Umbilical cord (tissue), 2 donors: ENCODE data around the gene TENT4B. TPM values are rescaled to one million over a fixed set of nuclear protein-coding genes. Genes with fewer than 3 reads are reported as not detected.

Experiments used
- DNase-seq: peaks from one replicate; pipeline ENCODE4 v3.0.0-alpha.2; 2015; ENCODE audit warnings: low spot score
- total RNA-seq: library from RNA; depleted of rRNA; stranded (reverse); fragments of >200 nt; gene quantifications from one replicate; pipeline ENCODE4 v1.2.3, GENCODE V29; 2014; ENCODE audit warnings: low replicate concordance; ENCODE audit not compliant: insufficient read depth

TENT4B gene
- total RNA-seq, 1 donor from 2014 or later, result 20.7 TPM

DNA sequence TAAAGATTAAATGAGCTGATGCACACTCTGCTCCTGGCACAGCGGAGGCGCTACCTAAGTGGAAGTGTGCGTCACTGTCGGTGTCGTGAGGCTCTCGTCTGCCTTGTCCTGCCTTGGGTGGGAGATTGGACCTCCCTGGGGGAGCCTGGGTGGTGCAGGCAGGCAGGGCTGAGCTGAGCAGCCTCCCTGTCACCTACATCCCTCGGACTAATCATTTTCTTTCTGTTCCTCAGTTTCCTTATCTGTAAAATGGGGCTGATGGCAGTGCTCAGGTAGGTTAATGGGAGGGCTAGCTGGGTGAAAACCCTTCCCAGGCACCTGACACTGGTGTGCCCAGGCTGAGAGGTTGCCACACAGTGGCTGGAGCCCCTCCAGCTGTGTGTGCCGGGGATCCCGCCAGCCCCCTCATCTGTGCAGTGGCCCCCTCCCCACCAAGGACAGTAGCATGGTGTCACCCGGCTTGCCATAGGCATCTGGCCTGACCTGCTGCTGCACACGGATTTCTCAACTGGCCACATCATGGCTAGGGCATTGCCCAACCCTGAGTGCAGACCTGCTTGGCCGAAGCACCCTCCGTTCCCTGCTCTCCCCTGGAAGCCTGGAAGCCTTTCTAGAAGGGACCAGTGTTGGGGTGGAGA is 117.5 kb downstream of the TENT4B start:
- no peak for DNase-seq

DNA sequence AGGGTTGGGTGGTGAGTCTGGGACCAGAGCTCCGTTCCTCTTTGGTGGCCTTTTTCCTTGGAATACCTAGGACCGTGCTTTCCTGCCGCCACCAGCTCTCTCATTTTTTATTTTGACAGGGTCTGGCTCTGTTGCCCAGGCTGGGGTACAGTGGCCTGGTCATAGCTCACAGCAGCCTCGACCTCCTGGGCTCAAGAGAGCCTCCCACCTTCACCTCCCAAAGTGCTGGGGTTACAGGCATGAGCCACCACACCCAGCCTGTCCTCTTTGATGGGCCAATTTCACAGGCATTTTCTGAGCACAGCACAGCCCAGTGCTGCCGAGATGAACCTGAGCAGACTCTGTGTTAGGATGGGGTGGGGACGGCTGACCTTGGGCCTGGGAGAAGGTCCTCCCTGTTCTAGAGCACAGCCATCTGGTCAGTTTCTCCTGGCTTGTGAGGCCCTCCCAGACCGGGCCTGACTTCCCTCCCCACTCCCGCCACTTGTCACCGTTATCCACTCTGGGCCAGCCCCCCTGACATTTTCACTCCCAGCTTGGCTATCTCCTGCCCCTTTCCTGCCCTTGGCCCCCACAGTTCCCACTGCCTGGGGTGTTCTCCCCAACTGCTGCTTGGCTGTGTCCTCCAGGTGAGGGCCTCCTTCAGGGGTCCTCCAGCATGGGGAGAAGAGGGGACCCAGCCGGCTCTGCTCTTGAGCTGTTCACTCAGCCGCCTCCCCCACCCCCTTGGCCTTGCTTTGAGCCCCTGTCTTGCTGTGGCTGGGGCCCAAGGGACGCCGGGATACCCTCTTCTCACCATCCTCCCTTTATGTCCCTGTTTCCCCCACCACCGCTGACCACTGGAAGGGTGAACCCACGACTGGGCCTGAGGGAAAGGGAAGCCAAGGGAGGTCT is 118.3 kb downstream of the TENT4B start:
- DNase-seq, result no peak

DNA sequence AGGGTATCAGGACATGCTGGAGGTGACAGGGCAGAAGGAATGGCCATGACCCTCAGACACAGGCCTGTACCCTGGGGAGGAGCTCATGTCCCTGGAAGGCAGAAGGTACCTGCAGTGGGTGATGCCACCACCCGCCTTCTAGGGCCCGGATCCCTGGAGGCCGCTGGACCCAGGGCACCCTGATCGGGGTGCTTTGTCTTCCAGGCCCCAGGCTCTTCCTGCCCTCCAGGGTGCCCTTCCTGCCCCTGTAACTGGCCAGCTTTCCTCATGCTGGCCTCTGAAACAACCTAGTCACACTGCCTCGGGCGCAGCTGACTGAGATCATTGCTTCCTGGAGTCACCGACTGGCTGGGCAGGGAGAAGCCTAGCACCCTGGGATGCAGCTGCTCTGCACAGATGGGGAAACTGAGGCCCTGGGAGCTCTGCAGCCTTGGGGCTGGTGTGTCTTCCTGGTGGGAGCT is 119.0 kb downstream of the TENT4B start:
- no peak for DNase-seq

DNA sequence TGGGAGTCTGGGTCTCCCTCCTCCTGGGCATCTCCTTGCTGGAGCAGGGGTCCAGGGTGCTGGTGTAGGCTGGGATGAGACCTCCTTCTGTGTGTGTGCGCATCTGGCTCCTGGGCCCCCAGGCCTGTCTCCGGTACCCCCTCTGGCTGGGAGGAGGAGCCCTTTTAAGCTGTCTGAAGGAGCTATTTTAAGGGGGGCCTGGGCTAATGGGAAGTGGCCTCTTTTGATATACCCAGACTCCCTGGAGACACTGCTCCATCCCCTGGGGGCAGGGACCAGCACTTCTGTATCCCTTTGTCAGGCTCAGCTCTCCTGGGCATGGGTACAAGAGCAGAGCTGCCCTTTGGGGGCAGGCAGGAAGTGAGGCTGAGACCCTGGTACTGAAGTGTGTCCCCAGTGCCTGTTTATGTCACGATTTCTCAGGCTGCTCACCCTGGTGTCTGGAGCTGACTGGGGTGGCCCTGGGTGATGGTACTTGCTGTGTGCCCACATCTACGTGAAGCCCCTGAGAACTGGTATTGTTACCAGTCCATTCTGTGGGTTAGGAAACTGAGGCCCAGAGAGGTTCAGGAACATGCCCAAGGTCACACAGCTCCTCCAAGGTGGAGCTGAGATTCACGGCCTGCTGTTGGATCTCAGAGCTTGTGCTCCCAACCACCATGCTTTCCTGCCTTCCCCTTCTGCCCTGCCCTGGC is 119.7 kb downstream of the TENT4B start:
- DNase-seq, result no peak

DNA sequence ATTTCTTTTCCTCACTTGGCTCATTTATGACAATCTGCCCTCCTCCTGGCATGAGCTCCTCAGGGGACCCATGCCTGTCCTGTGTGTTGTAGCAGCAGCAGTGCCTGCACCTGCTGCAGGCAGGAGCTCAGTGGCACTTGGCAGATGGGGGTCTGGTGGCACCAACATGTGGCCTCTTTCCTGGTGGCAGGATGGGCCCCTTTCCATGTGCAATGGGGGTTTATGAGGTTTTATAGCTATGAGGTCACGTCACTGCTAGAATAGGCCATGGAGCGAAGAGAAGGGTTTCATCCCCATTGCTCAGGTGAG is 120.2 kb downstream of the TENT4B start:
- no peak for DNase-seq

DNA sequence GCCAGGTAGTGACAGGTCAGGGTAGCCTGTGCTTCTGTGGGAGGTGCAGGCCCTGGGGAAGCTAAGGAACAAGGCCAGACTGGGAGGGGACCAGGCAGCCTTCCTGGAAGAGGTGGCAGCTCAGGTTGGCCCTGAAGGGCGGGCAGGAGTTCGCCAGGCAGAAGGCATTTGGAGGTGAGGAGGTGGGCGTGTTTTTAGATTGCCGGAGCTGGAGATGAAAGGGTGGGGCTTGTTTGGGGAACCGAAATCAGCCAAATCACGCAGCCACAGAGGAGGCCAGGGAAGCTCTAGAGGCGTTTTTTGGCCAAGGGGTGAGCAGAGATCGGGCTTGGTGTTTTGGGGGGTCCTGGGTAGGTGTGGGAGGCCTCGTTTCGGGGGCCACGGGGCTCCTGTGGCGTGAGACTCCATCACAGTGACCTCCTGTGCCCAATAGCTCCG is 120.8 kb downstream of the TENT4B start:
- no peak for DNase-seq

DNA sequence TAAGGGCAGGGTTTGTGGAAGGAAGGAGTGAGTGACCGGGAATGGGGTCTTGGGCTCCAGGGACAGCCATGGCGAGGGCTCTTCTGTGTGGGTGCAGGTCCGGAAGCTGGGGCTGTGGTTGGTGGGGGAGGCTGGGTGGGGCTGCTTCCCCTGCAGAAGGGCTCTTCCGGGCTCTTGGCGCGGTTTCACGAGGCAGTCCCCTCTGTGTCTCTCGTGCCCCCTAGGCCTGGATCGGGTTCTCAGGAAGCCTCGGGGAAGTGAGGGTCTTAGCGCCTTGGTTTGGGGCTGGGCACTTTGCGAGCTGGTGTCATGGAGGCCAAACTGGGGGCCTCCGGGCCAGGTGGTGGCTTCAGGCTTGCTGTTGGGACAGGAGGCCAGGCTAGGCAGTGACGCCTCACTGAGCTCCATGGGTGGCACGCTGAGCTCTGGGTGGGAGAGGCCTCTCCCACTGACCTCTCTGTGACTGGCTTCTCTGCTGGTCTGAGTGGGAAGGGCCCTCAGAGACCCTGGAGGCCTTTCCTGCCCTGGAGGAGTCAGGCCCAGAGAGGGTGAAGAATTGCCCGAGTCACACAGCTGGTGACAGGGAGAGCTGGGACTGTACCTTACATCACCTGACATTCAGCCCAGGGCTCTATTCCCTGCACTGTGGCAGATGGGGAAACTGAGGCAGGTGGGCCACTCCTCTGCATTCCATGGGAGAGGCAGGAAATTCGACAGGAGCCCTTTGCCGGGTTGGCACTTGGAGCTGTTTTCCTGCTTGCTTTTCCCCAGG is 121.4 kb downstream of the TENT4B start:
- no peak for DNase-seq

DNA sequence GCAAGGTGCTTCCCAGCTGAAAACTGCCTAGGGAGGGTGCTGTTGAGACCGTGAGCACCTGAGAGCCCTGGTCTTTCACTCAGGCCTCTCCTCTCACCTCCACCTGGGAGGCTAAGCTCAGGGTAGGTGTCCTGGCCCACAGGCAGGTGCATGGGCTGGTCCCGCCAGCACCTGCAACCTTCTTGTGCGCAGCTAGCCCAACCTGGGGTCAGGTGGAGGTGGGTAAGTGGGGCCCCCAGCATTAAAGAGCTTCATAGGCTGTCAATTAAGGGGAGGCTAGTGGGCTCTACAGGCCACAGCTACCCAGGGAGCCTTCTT is 122.0 kb downstream of the TENT4B start:
- no peak for DNase-seq

DNA sequence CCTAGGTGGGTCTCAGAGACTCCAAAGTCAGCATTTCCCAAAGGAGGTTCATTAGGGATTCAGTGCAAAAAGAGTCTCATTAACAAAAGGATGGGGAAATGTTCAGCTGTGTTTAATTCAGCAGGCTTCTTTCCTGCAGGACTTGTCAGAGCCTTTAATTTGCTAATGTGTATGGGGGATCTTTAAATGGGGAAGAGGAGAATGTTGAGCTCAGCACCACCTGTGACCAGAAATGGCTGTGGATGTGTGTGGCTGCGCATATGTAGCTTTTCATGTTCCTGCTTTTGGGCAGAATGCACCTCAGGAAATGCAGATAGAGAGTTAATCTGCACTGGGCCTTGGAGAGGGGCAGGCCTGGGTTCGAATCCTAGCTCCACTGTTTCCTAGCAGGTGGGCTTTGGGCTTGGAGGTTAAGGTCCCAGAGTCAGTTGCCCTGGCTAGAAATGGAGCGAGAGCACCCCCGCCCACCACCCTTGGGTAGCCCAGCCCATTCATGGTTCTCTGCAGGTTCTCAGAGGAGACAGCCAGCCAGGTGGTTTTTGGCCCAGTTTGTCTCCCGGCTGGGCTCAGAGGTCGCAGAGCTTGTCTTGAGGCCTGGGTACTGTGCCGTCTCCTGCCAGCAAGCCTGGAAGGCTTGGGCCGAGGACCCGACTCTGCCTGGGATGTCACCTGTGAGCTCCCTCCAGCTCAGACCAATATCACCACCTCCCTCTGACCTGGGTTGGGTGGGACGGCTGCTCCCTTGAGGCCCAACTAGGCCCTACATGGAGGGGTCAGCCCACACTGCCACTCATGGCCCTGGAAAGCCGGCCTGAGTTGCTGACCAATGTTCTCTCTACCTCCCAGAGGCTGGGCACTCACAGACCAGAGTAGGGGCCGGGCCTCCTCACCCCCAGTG is 122.6 kb downstream of the TENT4B start:
- DNase-seq, result no peak

DNA sequence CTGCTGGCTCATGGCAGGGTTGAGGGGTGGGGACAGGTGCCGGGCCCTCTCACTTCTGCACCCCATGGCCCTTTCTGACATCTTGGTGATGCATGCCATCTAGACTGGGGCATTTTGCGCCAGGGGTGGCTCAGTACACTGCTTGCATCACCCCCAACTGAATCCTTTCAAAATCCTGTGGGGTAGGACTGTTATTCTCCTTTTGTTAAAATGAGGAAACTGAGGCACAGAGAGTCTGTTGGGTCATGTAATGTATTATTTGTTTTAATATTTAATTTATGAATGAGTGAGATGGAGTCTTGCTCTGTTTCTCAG is 123.2 kb downstream of the TENT4B start:
- no peak for DNase-seq

DNA sequence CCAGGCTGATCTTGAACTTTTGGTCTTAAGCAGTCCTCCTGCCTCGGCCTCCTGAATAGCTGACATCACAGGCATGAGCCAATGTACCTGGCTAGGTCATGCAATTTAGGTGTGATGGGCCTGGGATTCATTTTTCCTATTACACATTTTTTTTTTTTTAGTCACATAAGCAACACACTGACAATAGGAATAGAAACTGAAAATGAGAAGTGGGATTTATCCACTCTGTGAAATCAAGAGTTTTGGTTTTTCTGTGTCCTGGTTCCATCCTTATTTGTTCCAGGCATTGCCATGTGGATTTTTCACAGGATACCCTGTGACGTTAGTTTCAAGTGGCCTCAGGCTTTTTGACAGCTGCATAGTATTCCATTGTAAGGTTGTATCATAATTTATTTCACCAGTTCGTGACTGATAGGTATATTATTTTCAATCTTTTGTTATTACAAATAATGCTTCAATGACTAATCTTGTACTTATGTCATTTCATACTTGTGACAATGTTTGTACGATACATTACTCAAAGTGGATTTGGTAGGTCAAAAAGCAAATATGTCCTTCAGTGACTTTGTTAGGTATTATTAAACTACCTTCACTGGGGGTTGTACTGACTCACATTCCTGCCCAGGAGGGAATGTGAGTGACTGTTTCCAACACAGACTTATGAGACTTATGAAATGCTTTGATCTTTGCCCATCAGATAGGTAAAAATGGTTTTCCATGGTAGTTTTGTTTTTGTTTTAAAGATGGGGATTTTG is 123.9 kb downstream of the TENT4B start:
- no peak for DNase-seq

DNA sequence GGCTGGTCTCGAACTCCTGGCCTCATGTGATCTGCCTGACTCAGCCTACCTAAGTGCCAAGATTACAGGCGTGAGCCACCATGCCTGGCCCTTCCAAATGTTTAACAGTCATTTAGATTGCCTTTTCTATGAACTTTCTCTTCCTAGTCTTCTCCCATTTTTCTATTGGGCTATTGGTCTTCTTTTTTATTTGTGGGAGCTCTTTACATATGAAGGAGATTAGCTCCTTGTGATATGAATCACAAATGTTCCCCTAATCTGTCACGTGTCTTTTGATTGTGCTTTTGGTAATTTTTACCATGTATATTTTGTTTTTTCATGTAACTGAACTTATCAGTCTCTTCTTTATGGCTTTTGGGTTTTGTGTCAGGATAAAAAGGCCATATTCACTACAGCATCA is 125.1 kb downstream of the TENT4B start:
- no peak for DNase-seq

DNA sequence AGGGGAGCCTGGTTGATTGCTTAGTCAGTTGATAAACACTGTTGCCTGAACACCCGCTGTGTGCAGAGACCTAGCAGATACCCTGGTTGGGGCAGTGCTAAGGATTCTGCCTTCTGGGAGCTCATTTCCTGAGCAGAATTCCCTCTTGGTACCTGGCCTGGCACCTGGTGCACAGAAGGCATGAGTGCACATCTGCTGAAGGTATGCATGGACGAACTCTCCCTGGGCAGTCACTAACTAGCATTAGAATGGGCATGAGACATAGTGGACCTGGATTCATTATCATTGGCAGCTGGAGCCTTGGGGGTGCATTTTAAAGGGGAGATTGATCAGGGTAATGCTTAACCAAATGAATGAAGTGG is 126.4 kb downstream of the TENT4B start:
- DNase-seq, result no peak

DNA sequence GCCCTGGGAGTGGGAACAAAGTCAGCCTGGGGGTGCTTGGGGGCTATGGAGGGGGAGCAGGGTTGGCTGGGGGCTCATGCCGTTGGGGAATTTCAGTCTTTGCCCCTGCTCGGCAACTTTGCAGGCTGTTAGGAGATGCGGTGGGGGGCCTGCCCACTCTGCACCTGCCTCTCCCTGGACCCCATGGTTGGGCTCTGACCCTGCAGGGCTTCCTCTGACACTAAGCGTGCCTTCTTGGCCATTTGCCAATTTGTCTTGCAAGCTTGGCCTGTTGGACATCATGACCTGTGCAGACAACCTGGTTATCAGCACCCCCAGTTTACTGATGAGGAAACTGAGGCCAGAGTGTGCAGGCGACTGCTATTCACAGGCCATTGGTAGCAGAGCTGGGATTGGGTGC is 127.8 kb downstream of the TENT4B start:
- DNase-seq, result no peak

Other genes with a start within 250 kb of the TENT4B start
- 38.3 TPM for gene CNEP1R1, start 128.1 kb upstream of the TENT4B start, total RNA-seq
- gene HEATR3, start 87.3 kb upstream of the TENT4B start, total RNA-seq, result 34.4 TPM
- gene ADCY7, start 113.2 kb downstream of the TENT4B start, total RNA-seq, result 29.4 TPM
- gene BRD7, start 215.7 kb downstream of the TENT4B start, total RNA-seq, result 61.6 TPM